Omental fat pad (tissue), 4 donors: ENCODE results near the gene SFTPD. TPM values are rescaled to one million over a fixed set of nuclear protein-coding genes. Genes with fewer than 3 reads are reported as not detected.

Experiments used
- ATAC-seq: fragments of 150-250 bp; one replicate; pipeline ENCODE4 v1.9.1; 2016; ENCODE audit warnings: mild to moderate bottlenecking, moderate library complexity; ENCODE audit not compliant: low FRiP score
- DNase-seq: peaks from one replicate; pipeline ENCODE4 v3.0.0-alpha.2; 2019; ENCODE audit warnings: low spot score
- CTCF ChIP-seq, 3 donors: fragments of 450-650 bp; IDR thresholded peaks; one replicate each; pipeline ENCODE4 v1.5.1; 2016 to 2017; ENCODE audit warnings: antibody characterized with exemption in 3 of 3, mild to moderate bottlenecking in 3 of 3, moderate library complexity in 2 of 3
- total RNA-seq, 4 donors: library from RNA; depleted of rRNA; stranded (reverse); fragments of >200 nt; gene quantifications; one replicate each; pipeline ENCODE4 v1.1.0, GENCODE V29; 2016

SFTPD gene
- total RNA-seq, 4 donors from 2014 or later: 0.65 to 0.96 TPM; not detected in 2

GRCh38 chr10:79979310-79979975, 30.5 kb upstream of the SFTPD start:
- no peak for TF ChIP-seq CTCF (IDR thresholded peaks at IDR 0.05)
- ATAC-seq (no peak), DNase-seq (no peak)

- DNase-seq: no peak
- ATAC-seq: no peak
- no peak for TF ChIP-seq CTCF (IDR thresholded peaks at IDR 0.05)
These were observed 28.1 kb upstream of the SFTPD start for GRCh38 chr10:79976999-79977398.

GRCh38 chr10:79970062-79970461, 21.2 kb upstream of the SFTPD start:
- TF ChIP-seq CTCF (IDR thresholded peaks at IDR 0.05): no peak
- no peak for DNase-seq
- no peak for ATAC-seq

- no peak for ATAC-seq
- no peak for DNase-seq
These were observed 999 bp downstream of the SFTPD start for GRCh38 chr10:79947787-79948424.

GRCh38 chr10:79947083-79947415, 1.9 kb downstream of the SFTPD start:
- no peak for TF ChIP-seq CTCF (IDR thresholded peaks at IDR 0.05)
- no peak for ATAC-seq
- no peak for DNase-seq

More at GRCh38 chr10:79947787-79948424, 999 bp downstream of the SFTPD start:
- TF ChIP-seq CTCF (IDR thresholded peaks at IDR 0.05): no peak

GRCh38 chr10:79946271-79947082, 2.4 kb downstream of the SFTPD start:
- no peak for TF ChIP-seq CTCF (IDR thresholded peaks at IDR 0.05)
- no peak for DNase-seq
- ATAC-seq: no peak
